Caco-2 (cell line): Measurements from ENCODE around the gene SPG7. TPM values are rescaled to one million over a fixed set of nuclear protein-coding genes. Genes with fewer than 3 reads are reported as not detected.

ENCODE experiments used
- BruUV-seq: library from RNA; stranded (reverse); fragments of 400-500 nt; replicated peaks from 2 replicates; lab custom pipeline; 2021; lab: Mats Ljungman, UMichigan
- CTCF ChIA-PET: fragments of 300-600 bp; sonication (Branson Sonifier 250); formaldehyde crosslinking; loops from one replicate; lab custom pipeline; 2022; ENCODE audit warnings: antibody characterized with exemption; lab: Charles Lee
- POLR2A ChIA-PET: fragments of 300-600 bp; sonication (Branson Sonifier 250); formaldehyde crosslinking; loops from one replicate; lab custom pipeline; 2022; ENCODE audit warnings: antibody characterized with exemption; lab: Charles Lee
- DNase-seq, 2 experiments: peaks; one replicate each; pipeline versions ENCODE4 v3.0.0 to v3.0.0-alpha.2; 2020 to 2022
- H3K27me3 ChIP-seq: replicated peaks from 2 replicates; pipeline ENCODE4 v1.6.0; 2011; ENCODE audit warnings: low read length; ENCODE audit not compliant: control insufficient read depth, insufficient read depth
- H3K36me3 ChIP-seq: 2 replicates; pipeline ENCODE4 v1.5.1; 2011; ENCODE audit warnings: low read length; ENCODE audit not compliant: control insufficient read depth, insufficient read depth
- H3K4me1 ChIP-seq: fragments of 250-450 bp; sonication (Bioruptor Pico); 2 replicates; pipeline ENCODE4 v1.5.1; 2020; ENCODE audit warnings: mild to moderate bottlenecking
- H3K4me3 ChIP-seq: 2 replicates; pipeline ENCODE4 v1.5.1; 2011; ENCODE audit warnings: low read depth, mild to moderate bottlenecking, control low read depth, low read length
- H3K9me3 ChIP-seq: fragments of 250-450 bp; sonication (Bioruptor Pico); 2 replicates; pipeline ENCODE4 v1.5.1; 2020; ENCODE audit warnings: mild to moderate bottlenecking, moderate library complexity
- H3K27ac Mint-ChIP-seq: one replicate; pipeline ENCODE4 v1.8.0; 2022; ENCODE audit warnings: mixed read lengths; ENCODE audit not compliant: unreplicated experiment
- H3K27me3 Mint-ChIP-seq: one replicate; pipeline ENCODE4 v1.8.0; 2022; ENCODE audit warnings: mixed read lengths; ENCODE audit not compliant: insufficient read depth, unreplicated experiment
- H3K36me3 Mint-ChIP-seq: one replicate; pipeline ENCODE4 v1.8.0; 2022; ENCODE audit warnings: mild to moderate bottlenecking, mixed read lengths; ENCODE audit not compliant: insufficient read depth, unreplicated experiment
- H3K4me1 Mint-ChIP-seq: one replicate; pipeline ENCODE4 v1.8.0; 2022; ENCODE audit warnings: low read depth, mixed read lengths; ENCODE audit not compliant: unreplicated experiment
- H3K4me3 Mint-ChIP-seq: one replicate; pipeline ENCODE4 v1.8.0; 2022; ENCODE audit warnings: mild to moderate bottlenecking, moderate library complexity, mixed read lengths; ENCODE audit not compliant: unreplicated experiment
- H3K9me3 Mint-ChIP-seq: one replicate; pipeline ENCODE4 v1.8.0; 2022; ENCODE audit warnings: mixed read lengths; ENCODE audit not compliant: unreplicated experiment
- CTCF ChIP-seq, 2 experiments: fragments of 200-600 bp in 1 of 2; IDR thresholded peaks; 1 replicate in 1 of 2; 2 replicates in 1 of 2; pipeline versions ENCODE4 v1.5.1 to v1.8.0; 2011 to 2022; ENCODE audit warnings: antibody characterized with exemption in 1 of 2, control low read depth in 1 of 2, inconsistent platforms in 1 of 2, low read depth in 1 of 2, low read length in 1 of 2, mild to moderate bottlenecking in 1 of 2, moderate library complexity in 1 of 2; ENCODE audit not compliant: insufficient read depth in 1 of 2, severe bottlenecking in 1 of 2, unreplicated experiment in 1 of 2
- intact Hi-C: fragments of 100-400 bp; cut with micrococcal nuclease; formaldehyde crosslinking; loops from one replicate; pipeline ENCODE4 v1.10.0; 2022; ENCODE audit not compliant: unreplicated experiment
- total RNA-seq: library from RNA; stranded (reverse); gene quantifications from 2 replicates; pipeline ENCODE4 v1.2.3, GENCODE V29; 2022

SPG7 gene
- total RNA-seq, 1 experiment from 2014 or later: 159 TPM

- DNase-seq: peak in 1 of 2 experiments; percentile 69
- POLR2A ChIA-PET: interaction anchor here (0.6 kb wide), 1 partner anchor 130 kb away, joined by 3 read pairs; no protein-coding TSS in a partner anchor
- H3K4me3 Mint-ChIP-seq: peak overlapping the region; percentile 48
- no TSS peak for BruUV-seq
- peaks cover 28% of the 10 kb centered on the region for H3K4me1 ChIP-seq
- no peaks in the 10 kb centered on the region for H3K27me3 ChIP-seq
- no peaks in the 10 kb centered on the region for H3K9me3 Mint-ChIP-seq
- H3K4me3 ChIP-seq: no peak overlapping the region
- TF ChIP-seq CTCF (IDR thresholded peaks at IDR 0.05; ENCODE audit: insufficient read depth in 1 of 2, low read depth in 1 of 2, low read length in 1 of 2, severe bottlenecking in 1 of 2, unreplicated experiment in 1 of 2): no peak
- H3K36me3 ChIP-seq: peaks cover 20% of the 10 kb centered on the region
- H3K36me3 Mint-ChIP-seq: peaks cover 97% of the 10 kb centered on the region
- intact Hi-C loops: no loop called here
- CTCF ChIA-PET: no interaction called here
- peaks cover 26% of the 10 kb centered on the region for H3K4me1 Mint-ChIP-seq
- H3K27ac Mint-ChIP-seq: peak overlapping the region; percentile 81
- no peaks in the 10 kb centered on the region for H3K27me3 Mint-ChIP-seq
- no peaks in the 10 kb centered on the region for H3K9me3 ChIP-seq
These were observed 57.0 kb downstream of the SPG7 start for GRCh38 chr16:89565256-89565505.

GRCh38 chr16:89565506-89566372 is 57.5 kb downstream of the SPG7 start:
- H3K27ac Mint-ChIP-seq: peak overlapping the region; percentile 81
- POLR2A ChIA-PET: interaction anchor here (0.6 kb wide), 1 partner anchor 131 kb away, joined by 3 read pairs; no protein-coding TSS in a partner anchor
- Histone ChIP-seq H3K4me3 (no peak overlapping the region), H3K36me3 (peaks cover 20% of the 10 kb centered on the region), H3K9me3 (no peaks in the 10 kb centered on the region), H3K4me1 (peaks cover 28% of the 10 kb centered on the region), H3K27me3 (no peaks in the 10 kb centered on the region)
- H3K4me3 Mint-ChIP-seq: peak overlapping the region; percentile 48
- CTCF ChIA-PET: no interaction called here
- peak; percentile 54 to 61 for TF ChIP-seq CTCF (IDR thresholded peaks at IDR 0.05; ENCODE audit: insufficient read depth in 1 of 2, low read depth in 1 of 2, low read length in 1 of 2, severe bottlenecking in 1 of 2, unreplicated experiment in 1 of 2)
- BruUV-seq: no TSS peak
- peaks cover 26% of the 10 kb centered on the region for H3K4me1 Mint-ChIP-seq
- no peaks in the 10 kb centered on the region for H3K9me3 Mint-ChIP-seq
- peaks cover 97% of the 10 kb centered on the region for H3K36me3 Mint-ChIP-seq
- DNase-seq: peak; percentile 60 to 65
- no peaks in the 10 kb centered on the region for H3K27me3 Mint-ChIP-seq
- intact Hi-C loops: no loop called here

GRCh38 chr16:89567656-89568594 is 59.7 kb downstream of the SPG7 start:
- peak; percentile 57 to 66 for DNase-seq
- peak overlapping the region; percentile 80 for H3K27ac Mint-ChIP-seq
- TF ChIP-seq CTCF (IDR thresholded peaks at IDR 0.05; ENCODE audit: insufficient read depth in 1 of 2, low read depth in 1 of 2, low read length in 1 of 2, severe bottlenecking in 1 of 2, unreplicated experiment in 1 of 2): no peak
- Histone ChIP-seq H3K4me1 (peaks cover 28% of the 10 kb centered on the region), H3K4me3 (no peak overlapping the region), H3K27me3 (no peaks in the 10 kb centered on the region), H3K9me3 (no peaks in the 10 kb centered on the region), H3K36me3 (peaks cover 11% of the 10 kb centered on the region)
- ChIA-PET POLR2A (no interaction called here), CTCF (no interaction called here)
- H3K4me3 Mint-ChIP-seq: peak overlapping the region; percentile 22
- peaks cover 31% of the 10 kb centered on the region for H3K4me1 Mint-ChIP-seq
- intact Hi-C loops: no loop called here
- H3K9me3 Mint-ChIP-seq: no peaks in the 10 kb centered on the region
- H3K27me3 Mint-ChIP-seq: no peaks in the 10 kb centered on the region
- peaks cover 83% of the 10 kb centered on the region for H3K36me3 Mint-ChIP-seq
- no TSS peak for BruUV-seq
